NAMALWA (cell line): ENCODE results near the gene PIK3R2.
"Not testable (repeated sequence)": the region's sequence is repeated elsewhere in the genome, so short reads cannot be mapped to it uniquely, and the experiment has no call there.

Experiments
- DNase-seq: peaks from one replicate; pipeline ENCODE4 v3.0.0-alpha.2; 2015; ENCODE audit warnings: low spot score

PIK3R2 gene

GRCh38 chr19:18203863-18204393 is 51.0 kb downstream of the PIK3R2 start, which contains the start of gene RAB3A:
Gene RAB3A, minus strand, starts transcription at chr19:18204042. Its CDS starts 1,302 bp downstream, at chr19:18202740.
- peak; percentile 100 for DNase-seq

DNA sequence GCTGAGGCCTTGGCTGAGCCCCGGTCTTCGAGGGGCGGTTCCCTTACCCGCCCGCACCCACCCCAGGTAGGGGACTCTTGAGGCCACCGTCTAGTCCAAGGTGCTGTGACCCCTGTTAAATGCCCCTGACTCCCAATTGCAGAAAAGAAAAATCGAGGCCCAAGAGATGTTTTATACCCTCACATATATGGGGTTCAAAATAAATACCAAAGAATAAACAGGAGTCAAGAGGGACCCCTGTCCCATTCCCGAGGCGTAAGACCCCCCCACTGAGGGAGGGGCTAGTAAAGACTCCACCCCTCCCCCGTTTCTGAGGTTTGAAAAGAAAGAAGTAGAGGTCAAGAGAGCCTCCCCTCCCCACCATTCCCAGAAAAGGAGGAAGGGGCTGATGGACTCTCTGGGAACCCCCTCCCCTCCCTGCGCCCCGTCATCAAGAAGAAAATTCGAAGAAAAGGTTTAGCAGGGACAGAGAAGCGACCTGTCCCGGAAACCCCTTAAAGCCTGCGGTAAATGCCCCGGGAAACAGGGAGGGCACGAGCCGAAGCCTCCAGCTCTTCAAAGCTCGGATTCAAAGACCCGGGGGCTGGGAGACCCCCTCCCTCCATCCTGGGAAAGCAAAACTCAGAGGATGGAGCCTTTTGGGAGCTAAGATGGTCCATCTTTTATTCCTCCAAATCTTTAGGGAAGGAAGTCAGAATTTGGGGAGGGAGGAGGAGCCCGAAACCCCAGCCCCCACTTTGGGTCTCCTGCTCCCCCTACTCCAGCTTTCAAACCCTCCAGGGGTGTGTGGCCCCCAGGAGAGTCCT is 51.6 kb downstream of the PIK3R2 start:
- no peak for DNase-seq

GRCh38 chr19:18205200-18205892 is 52.4 kb downstream of the PIK3R2 start:
- DNase-seq = peak; percentile 90

DNA sequence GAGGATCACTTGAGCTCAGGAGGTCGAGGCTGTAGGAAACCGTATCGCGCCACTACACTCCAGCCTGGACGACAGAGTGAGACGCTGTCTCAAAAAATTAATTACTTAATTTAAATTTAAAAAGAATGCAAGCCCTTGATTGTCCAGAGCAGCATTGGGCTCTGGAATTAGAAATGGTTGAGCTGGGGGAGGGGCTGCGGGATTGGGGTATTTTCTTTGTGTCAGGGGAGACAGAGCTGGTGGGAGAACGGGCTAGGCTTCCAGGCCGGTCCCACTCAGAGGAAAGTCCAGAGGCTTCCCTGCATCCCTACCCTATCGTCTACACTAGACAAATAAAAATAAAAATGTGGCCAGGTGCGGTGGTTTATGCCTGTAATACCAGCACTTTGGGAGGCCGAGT is 53.1 kb downstream of the PIK3R2 start:
- DNase-seq = no peak

DNA sequence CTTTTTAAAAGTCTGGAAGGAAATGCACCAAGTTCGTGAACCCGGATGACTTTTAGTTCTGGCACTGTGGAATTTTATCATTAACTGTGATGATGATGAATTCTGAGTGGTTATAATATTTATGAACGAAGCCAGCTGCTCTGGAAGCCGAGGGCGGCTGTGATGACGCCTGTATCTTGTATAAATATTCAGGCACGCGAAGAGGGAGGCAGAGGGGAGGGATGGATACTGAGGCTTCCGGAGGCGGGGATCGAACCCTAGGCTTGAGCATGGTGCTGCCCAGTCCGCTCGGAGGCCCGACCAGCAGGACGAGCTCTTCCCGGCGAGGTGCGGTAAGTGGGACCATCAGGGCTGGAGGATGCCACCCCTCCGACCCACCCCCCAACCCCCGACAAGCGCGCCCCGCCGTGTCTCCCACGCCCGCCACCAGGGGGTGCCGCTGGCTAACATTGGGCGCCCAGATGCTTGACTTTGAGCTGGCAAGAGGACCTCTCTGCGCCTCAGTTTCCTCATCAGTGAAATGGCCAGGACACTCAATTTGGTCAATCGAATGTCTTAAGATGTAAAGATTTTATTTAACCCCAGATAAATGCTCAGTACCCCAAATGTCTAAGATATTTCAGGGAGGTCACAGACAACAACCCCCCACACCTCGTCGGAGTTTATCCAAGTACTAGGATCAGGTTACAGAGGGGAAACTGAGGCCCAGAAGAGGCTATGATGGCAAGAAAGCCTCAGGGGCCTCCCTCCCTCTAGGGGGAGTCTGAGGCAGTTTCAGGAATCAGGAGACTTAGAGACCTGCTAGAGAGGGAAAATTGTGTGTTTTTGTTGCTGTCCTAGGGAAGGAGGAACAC is 55.4 kb downstream of the PIK3R2 start:
- DNase-seq = peak; percentile 59

GRCh38 chr19:18209912-18210311 is 56.9 kb downstream of the PIK3R2 start:
- not testable (repeated sequence) for DNase-seq

GRCh38 chr19:18211683-18212082 is 58.7 kb downstream of the PIK3R2 start:
- no peak for DNase-seq

GRCh38 chr19:18214779-18215433 is 61.9 kb downstream of the PIK3R2 start:
- no peak for DNase-seq

DNA sequence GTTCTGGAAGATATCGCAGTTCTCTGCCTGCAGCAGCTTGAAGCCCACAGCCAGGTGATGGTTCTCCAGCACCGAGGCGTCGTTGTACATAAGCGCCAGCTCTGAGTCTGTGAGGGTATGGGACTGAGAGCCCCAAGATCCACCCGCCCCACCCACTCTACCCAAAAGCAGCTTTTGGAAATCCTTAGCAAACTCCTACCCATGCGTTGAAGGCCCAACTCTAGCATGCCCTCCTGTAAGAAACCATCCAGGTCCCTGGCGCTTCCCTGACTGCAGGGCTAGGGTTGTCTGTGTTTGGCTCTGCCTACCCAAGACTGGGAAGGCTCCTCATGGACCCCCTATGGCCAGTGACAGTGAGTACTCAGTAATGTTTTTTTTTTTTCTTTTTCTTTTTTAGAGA is 63.8 kb downstream of the PIK3R2 start:
- no peak for DNase-seq

- DNase-seq = no peak
Measured at GRCh38 chr19:18218159-18218558, 65.2 kb downstream of the PIK3R2 start.

- DNase-seq = no peak
Measured at GRCh38 chr19:18218600-18218999, 65.6 kb downstream of the PIK3R2 start.
